Measurements from ENCODE around the gene CCDC192.

- TF ChIP-seq EZH2 (IDR thresholded peaks at IDR 0.05; ENCODE audit: insufficient read depth, low read length) (no peak), CTCF (IDR thresholded peaks at IDR 0.05; ENCODE audit: insufficient read depth, low read depth, low read length) (no peak)
These were observed 233.3 kb downstream of the CCDC192 start for GRCh38 chr5:127936439-127936972.

Measured in astrocyte (in vitro differentiated cells and primary cell).